GM21619 (cell line): ENCODE results near the gene RNU6-7.
A peak's percentile ranks its signal among the peaks of the same experiment; 100 is the strongest.

Experiments used
- ATAC-seq: cut with Tn5 transposase; IDR thresholded peaks from one replicate; pipeline ENCODE4 v1.9.1; 2021; ENCODE audit not compliant: unreplicated experiment

Gene RNU6-7

GRCh38 chr14:32201816-32202490 lies at the start of gene RNU6-7:
Gene RNU6-7 (plus strand): TSS chr14:32202045.
- no peak for ATAC-seq

GRCh38 chr14:32166029-32166428 lies 35.8 kb upstream of the RNU6-7 start:
- ATAC-seq, result no peak

- no peak for ATAC-seq
Observed at GRCh38 chr14:32166924-32167323, 34.9 kb upstream of the RNU6-7 start.

GRCh38 chr14:32167907-32168306 lies 33.9 kb upstream of the RNU6-7 start:
- ATAC-seq, result no peak

- ATAC-seq, result no peak
Observed at GRCh38 chr14:32169191-32169590, 32.7 kb upstream of the RNU6-7 start.

GRCh38 chr14:32171469-32171868 lies 30.4 kb upstream of the RNU6-7 start:
- no peak for ATAC-seq

- no peak for ATAC-seq
Observed at GRCh38 chr14:32183151-32184058, 18.4 kb upstream of the RNU6-7 start.

GRCh38 chr14:32185097-32185496 lies 16.7 kb upstream of the RNU6-7 start:
- ATAC-seq, result no peak

GRCh38 chr14:32186248-32186647 lies 15.6 kb upstream of the RNU6-7 start:
- ATAC-seq, result no peak

GRCh38 chr14:32189811-32190210 lies 12.0 kb upstream of the RNU6-7 start:
- no peak for ATAC-seq

- no peak for ATAC-seq
Observed at GRCh38 chr14:32190673-32191072, 11.2 kb upstream of the RNU6-7 start.

- no peak for ATAC-seq
Observed at GRCh38 chr14:32192712-32193373, 9.0 kb upstream of the RNU6-7 start.

- no peak for ATAC-seq
Observed at GRCh38 chr14:32193532-32193931, 8.3 kb upstream of the RNU6-7 start.

- no peak for ATAC-seq
Observed at GRCh38 chr14:32195636-32196035, 6.2 kb upstream of the RNU6-7 start.

- peak; percentile 44 for ATAC-seq
Observed at GRCh38 chr14:32197919-32198318, 3.9 kb upstream of the RNU6-7 start.

GRCh38 chr14:32200368-32201192 lies 1.3 kb upstream of the RNU6-7 start:
- ATAC-seq, result peak; percentile 22

GRCh38 chr14:32201193-32201815 lies 541 bp upstream of the RNU6-7 start:
- peak; percentile 54 for ATAC-seq

GRCh38 chr14:32202491-32202997 lies 699 bp downstream of the RNU6-7 start:
- no peak for ATAC-seq

GRCh38 chr14:32202998-32203882 lies 1.4 kb downstream of the RNU6-7 start, which contains the start of gene RNU6-8:
Gene RNU6-8 (minus strand): TSS chr14:32203269.
- ATAC-seq, result peak; percentile 59
